Measurements from ENCODE around the gene RANBP3.
"Not testable (repeated sequence)": the region's sequence is repeated elsewhere in the genome, so short reads cannot be mapped to it uniquely, and the experiment has no call there.

The RANBP3 gene

DNA sequence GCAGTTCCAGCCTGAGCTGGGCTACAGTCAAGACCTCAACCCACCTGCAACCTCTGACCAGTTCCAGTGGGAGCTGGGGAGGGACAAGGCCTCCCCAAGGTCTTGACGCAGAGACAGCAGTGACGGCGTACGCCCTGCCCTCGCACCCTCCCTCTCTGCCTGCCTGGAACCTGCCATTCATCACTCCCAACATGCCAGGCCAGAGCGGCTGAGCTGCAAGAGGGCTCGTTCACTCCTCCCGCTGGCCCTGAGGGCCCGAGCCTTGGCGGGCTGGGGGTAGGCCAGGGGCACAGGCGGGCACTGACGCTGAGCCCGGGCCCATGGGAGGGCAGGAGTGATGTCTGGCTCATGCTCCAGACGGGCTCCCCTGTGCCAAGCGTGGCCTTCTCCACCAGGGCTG, 82.5 kb downstream of the RANBP3 start:
- no peaks in the 10 kb centered on the region for H3K9me3 ChIP-seq (ENCODE audit: control insufficient read depth, low read length)
- peaks cover 12% of the 10 kb centered on the region for H3K27me3 ChIP-seq (ENCODE audit: control insufficient read depth, insufficient read depth, low read length)
- no peak overlapping the region for H3K9ac ChIP-seq (ENCODE audit: low read length)
- H3K4me3 ChIP-seq (ENCODE audit: low read length) = no peak overlapping the region
- H3K4me1 ChIP-seq (ENCODE audit: control insufficient read depth, insufficient read depth, low read length) = peaks cover 7% of the 10 kb centered on the region
- no peaks in the 10 kb centered on the region for H3K36me3 ChIP-seq (ENCODE audit: control insufficient read depth, insufficient read depth, low read length)

- Histone ChIP-seq H3K4me1 (ENCODE audit: control insufficient read depth, insufficient read depth, low read length) (peaks cover 7% of the 10 kb centered on the region), H3K27me3 (ENCODE audit: control insufficient read depth, insufficient read depth, low read length) (peaks cover 12% of the 10 kb centered on the region)
Observed at GRCh38 chr19:5894704-5895349, 83.1 kb downstream of the RANBP3 start.

DNA sequence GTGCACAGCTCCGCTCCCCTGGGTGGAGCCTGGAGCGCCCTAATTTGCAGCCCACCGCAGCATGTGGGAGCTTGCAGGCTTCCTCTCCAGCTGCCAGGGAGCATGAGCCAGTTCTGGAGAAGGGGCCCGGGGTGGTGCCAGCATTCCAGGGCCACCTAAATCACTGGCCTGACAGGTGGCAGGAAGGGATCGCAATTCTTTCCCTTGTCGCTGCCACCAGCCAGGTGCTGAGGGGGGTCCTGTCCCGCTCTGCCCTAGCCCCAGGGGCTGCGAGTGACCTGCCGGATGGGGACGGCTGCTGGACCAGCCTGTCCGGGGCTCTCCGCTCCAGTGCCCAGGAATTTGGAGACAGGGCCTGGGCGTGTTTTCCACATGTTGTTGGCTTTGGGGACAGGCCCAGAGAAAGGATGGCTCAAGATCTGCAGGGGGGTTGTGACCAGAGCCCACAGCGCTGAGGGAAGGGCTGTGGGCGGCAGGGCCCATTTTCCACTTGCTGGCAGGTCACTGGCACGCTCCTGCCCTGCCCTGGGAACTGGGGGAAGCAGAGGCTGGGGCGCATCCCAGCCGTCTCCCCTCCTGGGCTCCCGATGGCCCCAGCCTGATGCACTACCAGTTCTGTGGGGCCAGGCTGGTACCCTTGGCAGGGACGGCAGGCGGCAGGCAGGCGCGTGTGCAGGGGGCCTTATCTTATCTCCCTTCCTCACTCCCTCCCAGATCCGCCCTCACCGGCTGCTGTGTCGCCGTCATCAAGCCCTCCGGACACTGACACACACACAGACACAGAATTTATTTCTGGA, 83.8 kb downstream of the RANBP3 start:
- no peaks in the 10 kb centered on the region for H3K9me3 ChIP-seq (ENCODE audit: control insufficient read depth, low read length)
- H3K36me3 ChIP-seq (ENCODE audit: control insufficient read depth, insufficient read depth, low read length) = no peaks in the 10 kb centered on the region
- peaks cover 12% of the 10 kb centered on the region for H3K27me3 ChIP-seq (ENCODE audit: control insufficient read depth, insufficient read depth, low read length)
- H3K4me3 ChIP-seq (ENCODE audit: low read length) = no peak overlapping the region
- H3K9ac ChIP-seq (ENCODE audit: low read length) = no peak overlapping the region
- H3K4me1 ChIP-seq (ENCODE audit: control insufficient read depth, insufficient read depth, low read length) = peaks cover 7% of the 10 kb centered on the region

More at GRCh38 chr19:5894704-5895349, 83.1 kb downstream of the RANBP3 start:
- H3K4me3 ChIP-seq (ENCODE audit: low read length) = no peak overlapping the region
- H3K9ac ChIP-seq (ENCODE audit: low read length) = no peak overlapping the region
- no peaks in the 10 kb centered on the region for H3K9me3 ChIP-seq (ENCODE audit: control insufficient read depth, low read length)
- H3K36me3 ChIP-seq (ENCODE audit: control insufficient read depth, insufficient read depth, low read length) = no peaks in the 10 kb centered on the region

DNA sequence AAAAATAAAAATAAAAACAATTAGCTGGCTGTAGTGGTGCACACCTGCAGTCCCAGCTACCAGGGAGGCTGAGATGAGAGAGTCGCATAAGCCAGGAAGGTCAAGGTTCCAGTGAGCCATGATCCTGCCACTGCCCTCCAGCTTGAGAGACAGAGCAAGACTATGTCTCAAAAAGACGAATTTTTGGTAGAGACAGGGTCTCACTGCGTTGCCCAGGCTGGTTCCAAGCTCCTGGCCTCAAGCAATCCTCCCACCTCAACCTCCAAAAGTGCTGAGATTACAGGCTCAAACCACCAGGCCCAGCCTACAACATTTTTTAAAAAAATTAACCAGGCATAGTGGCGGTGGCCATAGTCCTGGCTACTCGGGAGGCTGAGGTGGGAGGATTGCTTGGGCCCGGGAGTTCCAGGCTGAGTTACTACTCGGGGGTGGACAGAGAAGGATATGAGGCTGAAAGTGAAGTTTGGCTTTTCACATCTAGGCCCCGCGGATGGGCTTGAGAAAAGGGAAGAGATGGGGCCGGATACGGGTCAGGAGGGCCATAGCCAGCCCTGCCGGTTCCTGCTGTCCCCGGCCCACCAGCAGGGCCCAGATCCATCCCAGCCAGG, 84.5 kb downstream of the RANBP3 start:
- Histone ChIP-seq H3K36me3 (ENCODE audit: control insufficient read depth, insufficient read depth, low read length) (no peaks in the 10 kb centered on the region), H3K27me3 (ENCODE audit: control insufficient read depth, insufficient read depth, low read length) (peaks cover 12% of the 10 kb centered on the region), H3K4me3 (ENCODE audit: low read length) (no peak overlapping the region), H3K9me3 (ENCODE audit: control insufficient read depth, low read length) (no peaks in the 10 kb centered on the region), H3K4me1 (ENCODE audit: control insufficient read depth, insufficient read depth, low read length) (peaks cover 7% of the 10 kb centered on the region), H3K9ac (ENCODE audit: low read length) (no peak overlapping the region)

GRCh38 chr19:5892772-5893275, 85.1 kb downstream of the RANBP3 start:
- Histone ChIP-seq H3K4me3 (ENCODE audit: low read length) (no peak overlapping the region), H3K9me3 (ENCODE audit: control insufficient read depth, low read length) (no peaks in the 10 kb centered on the region), H3K36me3 (ENCODE audit: control insufficient read depth, insufficient read depth, low read length) (no peaks in the 10 kb centered on the region), H3K4me1 (ENCODE audit: control insufficient read depth, insufficient read depth, low read length) (peaks cover 7% of the 10 kb centered on the region), H3K9ac (ENCODE audit: low read length) (no peak overlapping the region), H3K27me3 (ENCODE audit: control insufficient read depth, insufficient read depth, low read length) (peaks cover 12% of the 10 kb centered on the region)

- Histone ChIP-seq H3K4me1 (ENCODE audit: control insufficient read depth, insufficient read depth, low read length) (peaks cover 7% of the 10 kb centered on the region), H3K9me3 (ENCODE audit: control insufficient read depth, low read length) (no peaks in the 10 kb centered on the region), H3K36me3 (ENCODE audit: control insufficient read depth, insufficient read depth, low read length) (no peaks in the 10 kb centered on the region), H3K9ac (ENCODE audit: low read length) (no peak overlapping the region), H3K27me3 (ENCODE audit: control insufficient read depth, insufficient read depth, low read length) (peaks cover 12% of the 10 kb centered on the region), H3K4me3 (ENCODE audit: low read length) (no peak overlapping the region)
Observed at GRCh38 chr19:5891938-5892771, 85.8 kb downstream of the RANBP3 start.

DNA sequence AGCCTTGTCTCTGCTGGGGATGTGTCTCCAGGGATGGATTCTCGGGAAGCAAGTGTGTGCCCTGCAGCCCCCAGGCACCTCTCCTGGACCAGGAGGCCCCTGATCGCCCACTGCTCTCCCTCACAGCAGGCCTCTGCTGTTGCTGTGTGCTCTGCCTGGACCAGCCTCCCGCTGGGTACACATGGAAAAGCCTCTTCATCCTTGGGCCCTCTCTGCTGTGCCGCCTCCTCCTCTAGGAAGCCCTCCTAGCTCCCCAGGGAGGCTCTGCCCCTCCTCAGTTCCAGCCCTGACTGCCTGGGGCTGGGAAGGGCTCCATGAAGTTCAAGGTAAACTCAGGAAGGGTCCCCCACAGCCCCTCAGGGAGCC, 86.4 kb downstream of the RANBP3 start:
- H3K9me3 ChIP-seq (ENCODE audit: control insufficient read depth, low read length) = no peaks in the 10 kb centered on the region
- H3K9ac ChIP-seq (ENCODE audit: low read length) = no peak overlapping the region

DNA sequence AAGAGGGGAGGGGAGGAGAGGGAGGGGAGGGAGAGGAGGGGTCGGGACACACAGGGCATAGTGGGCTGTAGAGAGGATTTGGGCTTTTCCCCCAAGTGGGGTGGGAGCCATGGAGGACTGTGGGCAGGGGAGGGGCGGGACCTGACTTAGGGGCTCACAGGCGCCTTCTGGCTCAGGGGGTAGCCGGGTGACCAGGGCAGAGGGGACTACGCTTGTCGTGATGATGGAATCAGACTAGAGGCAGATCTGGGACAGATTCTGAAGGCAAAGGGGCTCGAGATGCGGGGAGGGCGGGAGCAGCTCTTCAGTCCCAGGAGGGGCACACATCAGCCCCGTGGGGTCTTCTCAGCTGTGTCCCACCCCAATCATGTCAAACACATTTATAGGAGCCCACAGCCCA, 87.8 kb downstream of the RANBP3 start:
- peaks cover 7% of the 10 kb centered on the region for H3K4me1 ChIP-seq (ENCODE audit: control insufficient read depth, insufficient read depth, low read length)
- H3K9ac ChIP-seq (ENCODE audit: low read length) = no peak overlapping the region
- peaks cover 12% of the 10 kb centered on the region for H3K27me3 ChIP-seq (ENCODE audit: control insufficient read depth, insufficient read depth, low read length)
- no peak overlapping the region for H3K4me3 ChIP-seq (ENCODE audit: low read length)
- no peaks in the 10 kb centered on the region for H3K9me3 ChIP-seq (ENCODE audit: control insufficient read depth, low read length)
- no peaks in the 10 kb centered on the region for H3K36me3 ChIP-seq (ENCODE audit: control insufficient read depth, insufficient read depth, low read length)

More for the DNA sequence above, 86.4 kb downstream of the RANBP3 start:
- Histone ChIP-seq H3K36me3 (ENCODE audit: control insufficient read depth, insufficient read depth, low read length) (no peaks in the 10 kb centered on the region), H3K27me3 (ENCODE audit: control insufficient read depth, insufficient read depth, low read length) (peaks cover 12% of the 10 kb centered on the region), H3K4me1 (ENCODE audit: control insufficient read depth, insufficient read depth, low read length) (peaks cover 7% of the 10 kb centered on the region), H3K4me3 (ENCODE audit: low read length) (no peak overlapping the region)

DNA sequence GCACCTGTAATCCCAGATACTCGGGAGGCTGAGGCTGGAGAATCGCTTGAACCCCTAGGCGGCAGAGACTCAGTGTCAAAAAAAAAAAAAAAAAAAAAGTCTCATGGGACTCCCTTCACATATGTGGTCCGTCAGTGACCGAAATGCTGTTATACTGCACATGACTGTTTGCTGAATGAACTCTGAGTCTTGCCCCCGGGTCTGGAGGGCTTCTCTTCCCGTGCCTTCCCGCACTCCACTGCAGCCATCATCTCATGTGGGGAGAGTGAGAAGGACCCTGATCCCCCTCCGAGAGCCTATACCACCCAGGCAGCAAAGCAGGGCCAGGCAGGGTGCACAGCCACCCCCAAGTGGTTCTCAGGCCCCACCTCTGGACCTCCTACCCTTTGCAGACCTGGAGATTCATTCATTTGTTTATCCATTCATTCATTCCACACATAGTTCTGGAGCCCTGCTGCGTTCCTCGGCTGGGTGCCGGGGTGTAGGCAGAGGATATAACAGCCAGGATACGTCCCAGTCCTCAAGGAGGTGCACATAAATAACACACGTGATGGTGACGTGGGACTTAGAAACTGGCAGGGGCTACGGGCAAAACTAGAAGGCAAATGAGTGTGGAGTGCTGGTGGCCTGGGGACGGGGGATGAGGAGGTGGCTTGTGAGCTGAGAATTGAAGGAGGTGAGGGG, 88.5 kb downstream of the RANBP3 start:
- Histone ChIP-seq H3K36me3 (ENCODE audit: control insufficient read depth, insufficient read depth, low read length) (no peaks in the 10 kb centered on the region), H3K27me3 (ENCODE audit: control insufficient read depth, insufficient read depth, low read length) (peaks cover 12% of the 10 kb centered on the region), H3K9me3 (ENCODE audit: control insufficient read depth, low read length) (no peaks in the 10 kb centered on the region), H3K9ac (ENCODE audit: low read length) (no peak overlapping the region), H3K4me1 (ENCODE audit: control insufficient read depth, insufficient read depth, low read length) (peaks cover 2% of the 10 kb centered on the region), H3K4me3 (ENCODE audit: low read length) (no peak overlapping the region)

DNA sequence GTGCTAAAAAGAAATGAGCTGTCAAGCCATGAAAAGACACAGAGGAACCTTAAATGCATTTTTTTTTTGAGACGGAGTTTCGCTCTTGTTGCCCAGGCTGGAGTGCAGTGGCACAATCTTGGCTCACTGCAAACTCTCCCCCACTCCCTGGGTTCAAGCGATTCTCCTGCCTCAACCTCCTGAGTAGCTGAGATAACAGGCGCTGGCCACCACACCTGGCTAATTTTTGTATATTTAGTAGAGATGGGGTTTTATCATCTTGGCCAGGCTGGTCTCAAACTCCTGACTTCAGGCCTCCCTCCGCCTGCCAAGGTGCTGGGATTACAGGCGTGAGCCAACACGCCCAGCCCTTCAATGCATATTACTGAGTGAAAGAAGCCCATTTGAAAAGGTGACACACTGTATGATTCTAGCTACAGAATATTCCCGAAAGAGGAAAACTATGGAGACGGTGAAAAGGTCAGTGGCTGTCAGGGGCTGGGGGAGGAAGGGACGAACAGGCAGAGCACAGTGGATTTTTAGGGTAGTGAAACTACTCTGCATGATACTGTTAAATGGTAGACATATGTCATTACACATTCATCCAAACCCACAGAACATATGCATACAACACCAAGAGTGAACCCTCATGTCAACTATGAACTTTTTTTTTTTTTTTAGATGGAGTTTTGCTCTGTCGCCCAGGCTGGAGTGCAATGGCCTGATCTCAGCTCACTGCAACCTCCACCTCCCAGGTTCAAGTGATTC, 93.7 kb downstream of the RANBP3 start:
- peaks cover 10% of the 10 kb centered on the region for H3K27me3 ChIP-seq (ENCODE audit: control insufficient read depth, insufficient read depth, low read length)
- not testable (repeated sequence) for H3K9ac ChIP-seq (ENCODE audit: low read length); H3K4me1 ChIP-seq (ENCODE audit: control insufficient read depth, insufficient read depth, low read length); H3K9me3 ChIP-seq (ENCODE audit: control insufficient read depth, low read length); H3K4me3 ChIP-seq (ENCODE audit: low read length); H3K36me3 ChIP-seq (ENCODE audit: control insufficient read depth, insufficient read depth, low read length)
